Fibroblast of skin of scalp (primary cell): ENCODE results near the gene SLC7A8.
A peak's percentile ranks its signal among the peaks of the same experiment; 100 is the strongest.

Experiments
- DNase-seq: peaks from one replicate; pipeline ENCODE4 v3.0.0-alpha.2; 2013

Gene SLC7A8

DNA sequence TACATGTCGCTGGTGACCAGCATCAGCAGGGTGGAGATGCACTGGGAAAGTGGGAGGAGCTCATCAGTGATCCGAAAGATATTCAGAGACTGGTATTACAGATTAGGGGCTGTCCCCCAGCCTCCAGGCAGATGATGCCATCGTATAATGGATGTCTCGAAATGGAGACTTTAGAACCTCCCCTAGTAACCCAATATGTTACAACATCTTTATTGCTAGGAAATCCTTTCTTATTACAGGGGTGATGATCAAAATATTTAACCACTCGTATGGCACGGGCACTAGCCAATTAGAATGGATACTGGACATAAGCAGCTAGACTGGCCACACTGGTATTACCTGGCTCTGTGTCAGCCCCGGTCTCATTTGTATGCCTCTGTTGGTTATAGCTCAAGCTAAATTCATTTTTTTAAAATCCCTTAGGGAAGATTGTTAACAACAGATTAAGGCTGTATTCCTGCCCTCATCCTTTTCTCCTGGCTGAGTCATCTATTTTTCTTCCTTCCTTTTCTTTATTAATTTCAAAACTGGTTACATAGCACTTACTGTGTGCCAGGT is 53.6 kb downstream of the SLC7A8 start:
- DNase-seq = no peak

DNA sequence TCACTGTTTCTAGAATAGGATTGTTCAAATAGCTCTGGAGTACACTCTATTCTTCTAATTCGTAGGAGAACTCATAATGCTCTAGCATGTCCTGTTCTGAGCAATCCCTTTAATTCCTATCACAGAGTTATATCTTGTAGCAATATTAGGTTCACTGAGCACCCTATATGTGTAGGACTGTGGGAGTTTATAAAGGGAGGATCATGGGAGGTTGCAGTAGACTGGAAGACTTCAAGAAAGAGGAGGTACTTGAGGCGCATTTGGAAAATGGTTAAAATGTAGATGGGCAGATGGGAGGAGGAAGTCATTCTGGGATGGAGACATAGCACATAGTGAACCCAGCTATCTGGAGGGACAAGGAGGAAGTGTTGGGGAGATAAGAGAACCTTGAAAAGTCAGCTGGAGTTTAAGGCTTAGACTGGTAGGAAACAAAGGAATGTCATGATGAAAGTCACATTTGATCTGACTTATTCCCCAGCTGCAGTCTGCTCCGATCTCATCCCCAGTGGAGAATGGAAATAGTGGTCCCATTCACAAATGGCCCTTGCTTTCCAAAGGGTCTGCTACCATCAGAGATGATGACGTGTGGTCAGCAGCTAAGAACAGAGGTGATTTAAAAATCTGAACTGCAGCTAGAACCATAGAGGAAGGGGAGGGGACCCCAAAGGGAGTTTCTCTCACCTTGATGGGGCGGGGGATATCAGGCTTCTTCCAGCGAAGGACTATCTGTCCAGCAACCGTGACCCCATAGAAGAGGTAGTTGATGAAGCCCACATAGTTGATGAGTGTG is 54.3 kb downstream of the SLC7A8 start:
- DNase-seq = no peak

DNA sequence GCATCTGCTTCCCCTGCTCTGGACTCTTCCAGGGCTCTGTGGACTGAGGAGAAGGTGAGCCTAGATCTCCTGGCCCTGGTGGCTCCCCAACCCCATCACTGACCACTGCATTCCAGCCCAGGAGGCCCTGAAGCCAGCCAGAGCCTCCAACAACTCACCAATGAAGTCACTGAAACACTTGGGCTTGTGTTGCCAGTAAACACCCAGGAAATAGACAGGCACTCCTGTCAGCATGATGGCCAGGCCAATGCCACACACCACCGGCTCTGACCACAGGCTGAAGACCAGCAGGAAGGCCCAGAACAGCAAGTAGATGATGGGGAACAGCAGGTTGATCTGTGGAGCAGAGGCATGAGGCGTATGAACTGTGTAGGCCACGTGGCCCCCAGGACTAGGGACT is 55.6 kb downstream of the SLC7A8 start:
- DNase-seq = no peak

DNA sequence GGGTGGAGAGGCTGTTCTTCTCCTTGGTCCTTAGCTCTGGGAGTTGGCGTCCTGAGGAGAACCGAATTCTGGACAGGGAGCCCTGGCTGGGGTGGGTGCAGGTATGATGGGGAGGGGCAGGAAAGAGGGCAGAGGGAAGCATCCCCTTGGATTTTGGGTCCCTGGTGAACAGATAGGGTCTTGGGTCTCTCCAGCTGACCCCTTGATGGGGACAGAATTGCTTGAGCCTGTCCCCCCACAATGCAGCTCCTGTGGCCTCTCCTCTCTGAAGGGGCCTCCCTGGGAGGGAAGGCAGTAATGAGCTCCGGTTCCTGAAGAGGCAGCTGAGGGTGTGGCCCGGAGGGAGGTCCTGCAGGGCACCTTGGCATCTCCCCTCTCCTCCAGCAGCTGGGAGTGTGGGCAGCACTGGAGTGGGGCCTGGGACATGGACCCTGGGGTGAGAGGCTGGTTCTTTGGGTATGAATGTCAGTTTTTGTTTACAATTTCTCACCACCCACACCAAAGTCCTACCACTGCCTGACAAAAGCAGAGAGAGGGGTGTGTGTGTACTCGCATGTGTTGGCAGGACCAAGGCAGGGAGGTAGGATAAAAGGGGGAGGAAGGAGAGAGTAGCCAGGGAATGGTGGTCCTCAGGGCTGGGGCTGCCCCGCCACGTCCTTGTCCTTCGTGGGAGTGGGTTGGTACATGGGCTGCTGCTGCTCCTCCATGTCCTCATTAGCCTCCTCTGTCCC is 56.7 kb downstream of the SLC7A8 start:
- DNase-seq = no peak

DNA sequence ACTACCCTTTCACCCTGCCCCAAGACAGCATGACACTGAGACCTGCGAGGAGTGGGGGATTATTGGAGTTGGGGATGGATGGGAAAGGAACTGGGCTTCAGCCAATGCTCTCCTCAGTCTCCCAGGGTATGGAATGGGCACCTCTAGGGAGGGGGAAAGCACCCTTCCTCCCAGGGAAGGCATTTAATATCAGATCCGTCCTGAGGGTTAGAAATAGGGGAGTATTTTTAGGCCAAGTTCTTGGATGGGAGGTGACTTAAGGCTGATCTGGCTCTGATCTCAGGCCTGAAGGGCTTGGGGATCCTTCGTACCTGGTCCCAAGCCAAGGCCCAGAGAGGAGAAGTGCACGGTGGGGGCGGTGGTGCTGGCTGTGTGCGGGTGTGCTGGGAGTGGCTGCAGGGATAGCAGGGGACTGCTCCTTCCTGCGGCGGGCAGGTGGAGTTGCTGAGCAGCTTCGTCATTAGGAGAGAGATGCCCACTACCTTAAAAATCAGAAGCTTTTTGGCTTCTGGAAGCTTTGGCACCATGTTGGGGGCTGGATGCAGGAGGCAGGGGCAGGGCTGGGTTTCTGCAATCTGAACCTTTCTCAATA is 57.4 kb downstream of the SLC7A8 start:
- no peak for DNase-seq

DNA sequence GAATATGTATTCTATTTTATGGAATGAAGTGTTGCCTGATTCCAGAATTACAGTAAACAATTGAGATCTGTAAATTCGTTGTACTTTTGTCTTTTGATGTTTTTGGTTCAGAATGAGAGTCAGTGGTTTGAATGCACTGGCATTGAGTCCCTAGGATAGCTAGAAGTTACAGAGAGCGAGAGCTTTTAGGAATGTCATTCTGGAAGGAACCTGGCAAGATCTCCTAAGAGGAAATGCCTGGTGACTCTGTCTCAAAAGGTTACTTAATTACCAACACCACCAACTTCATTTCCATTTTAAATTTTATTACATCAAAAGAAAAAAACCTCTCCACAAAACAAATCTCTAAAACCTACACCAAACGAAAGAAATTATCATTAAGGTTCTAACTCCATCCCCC is 58.4 kb downstream of the SLC7A8 start:
- DNase-seq = no peak

DNA sequence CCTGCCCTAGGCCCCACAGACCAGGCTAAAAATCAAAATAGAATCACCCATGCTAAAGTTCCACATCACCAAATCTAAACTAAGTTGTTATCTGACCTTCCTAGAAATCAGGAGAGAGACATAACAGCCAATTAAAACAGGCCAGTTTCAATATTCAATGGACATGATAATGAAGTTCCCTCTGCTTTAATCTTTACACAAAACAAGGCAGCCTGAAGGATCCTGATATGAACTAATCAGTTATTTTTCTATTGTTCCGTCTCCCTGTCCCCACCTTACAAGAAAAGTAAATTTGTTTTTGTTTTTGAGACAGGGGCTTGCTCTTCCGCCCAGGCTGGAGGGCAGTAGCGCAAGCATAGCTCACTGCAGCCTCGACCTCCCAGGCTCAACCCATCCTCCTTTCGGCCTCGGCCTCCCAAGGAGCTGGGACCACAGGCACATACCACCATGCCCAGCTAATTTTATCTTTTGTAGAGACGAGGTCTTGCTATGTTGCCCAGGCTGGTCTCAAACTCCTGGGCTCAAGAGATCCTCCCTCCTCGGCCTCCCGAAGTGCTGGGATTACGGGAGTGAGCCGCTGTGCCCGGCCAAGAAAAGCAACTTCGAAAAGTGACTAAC is 59.0 kb downstream of the SLC7A8 start:
- DNase-seq = no peak

DNA sequence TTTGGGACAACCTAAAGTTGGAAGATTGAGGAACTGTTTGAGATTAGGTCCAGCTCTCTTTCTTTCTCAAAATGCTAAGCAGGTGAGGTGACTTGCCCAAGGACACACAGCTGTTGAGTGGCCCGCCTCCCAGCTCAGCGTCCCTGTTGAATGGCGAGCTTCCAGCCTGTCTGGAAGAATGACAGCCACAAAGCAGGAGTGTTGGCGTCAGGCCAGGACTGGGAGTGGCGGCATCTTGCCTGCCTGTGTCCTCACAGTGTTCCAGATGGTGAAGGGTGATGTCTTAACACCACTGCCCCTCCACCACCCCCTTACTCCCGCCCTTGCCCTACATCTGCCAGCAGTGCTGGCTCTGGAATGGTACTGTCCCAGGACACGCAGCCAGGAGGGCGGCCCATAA is 60.0 kb downstream of the SLC7A8 start:
- peak; percentile 28 for DNase-seq

DNA sequence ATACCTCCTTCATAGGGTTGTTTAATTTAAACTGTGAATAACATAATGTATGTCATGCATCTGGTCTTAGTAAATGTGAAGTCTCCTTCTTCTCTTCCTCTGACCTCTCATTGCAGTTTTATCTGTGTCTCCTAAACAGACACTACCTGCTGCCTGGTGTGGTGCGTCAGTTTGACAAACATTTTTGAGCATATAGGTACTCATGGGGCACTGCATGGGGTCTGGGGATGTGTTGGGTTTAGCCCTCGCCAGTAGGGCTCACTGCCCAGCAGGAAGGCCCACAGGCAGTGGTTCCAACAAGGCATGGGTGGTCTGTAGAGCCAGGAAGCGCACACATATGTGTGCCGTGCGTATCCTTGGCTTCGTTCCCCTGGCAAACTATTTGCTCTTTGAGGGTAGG is 61.4 kb downstream of the SLC7A8 start:
- DNase-seq = no peak

DNA sequence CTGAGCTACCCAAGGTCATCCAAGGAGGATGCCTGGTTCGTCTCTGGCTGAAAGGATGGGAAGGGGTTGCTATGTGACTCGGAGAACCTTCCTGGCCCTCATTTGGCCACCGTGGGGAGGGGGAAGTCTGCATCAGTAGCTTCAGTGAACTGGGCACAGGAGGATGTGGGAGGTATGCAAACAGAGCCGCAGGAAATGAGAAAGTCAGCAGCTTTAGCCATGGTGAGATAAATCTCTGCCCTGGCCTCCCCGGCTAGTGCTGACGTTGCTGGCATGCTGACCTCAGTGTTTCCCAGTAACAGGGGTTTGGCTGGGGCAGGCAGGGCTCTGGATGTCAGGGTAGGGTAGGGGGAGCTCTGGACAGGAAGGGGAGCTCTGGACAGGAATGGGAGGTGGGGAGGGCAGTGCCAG is 62.1 kb downstream of the SLC7A8 start:
- DNase-seq = no peak

DNA sequence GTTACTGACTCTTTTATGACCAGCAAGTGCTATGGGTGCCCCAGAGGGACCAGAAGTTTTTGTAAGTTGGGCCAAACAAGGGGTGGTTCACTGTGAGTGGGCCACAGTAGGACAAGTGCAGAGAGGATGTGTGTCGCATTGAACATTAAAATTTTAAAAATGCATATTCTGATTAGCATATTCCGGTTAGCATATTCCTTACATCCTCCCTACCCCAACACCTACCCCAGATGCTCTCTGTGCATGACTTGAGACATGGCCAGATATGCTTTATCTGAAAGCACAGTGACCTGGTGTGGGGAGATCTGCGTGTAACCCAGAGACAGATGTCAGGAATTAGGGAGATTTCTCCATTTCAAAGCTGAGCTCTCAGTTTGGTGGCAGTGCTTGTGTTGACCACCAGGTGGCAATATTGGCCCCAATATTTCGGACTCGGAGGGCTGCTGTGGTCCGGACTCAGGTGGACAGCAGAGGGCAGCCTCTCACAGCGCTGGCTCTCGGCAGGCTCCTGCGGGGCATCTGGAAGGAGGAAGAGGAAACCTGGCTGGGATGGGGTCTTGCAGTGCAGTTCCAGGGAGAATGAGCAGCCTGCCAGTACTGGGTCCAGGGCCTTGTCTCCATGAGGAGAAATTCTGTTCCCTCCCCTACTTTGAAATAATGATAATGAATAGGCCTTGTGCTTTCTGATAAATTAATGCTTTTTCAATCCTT is 62.8 kb downstream of the SLC7A8 start:
- DNase-seq = peak; percentile 84

DNA sequence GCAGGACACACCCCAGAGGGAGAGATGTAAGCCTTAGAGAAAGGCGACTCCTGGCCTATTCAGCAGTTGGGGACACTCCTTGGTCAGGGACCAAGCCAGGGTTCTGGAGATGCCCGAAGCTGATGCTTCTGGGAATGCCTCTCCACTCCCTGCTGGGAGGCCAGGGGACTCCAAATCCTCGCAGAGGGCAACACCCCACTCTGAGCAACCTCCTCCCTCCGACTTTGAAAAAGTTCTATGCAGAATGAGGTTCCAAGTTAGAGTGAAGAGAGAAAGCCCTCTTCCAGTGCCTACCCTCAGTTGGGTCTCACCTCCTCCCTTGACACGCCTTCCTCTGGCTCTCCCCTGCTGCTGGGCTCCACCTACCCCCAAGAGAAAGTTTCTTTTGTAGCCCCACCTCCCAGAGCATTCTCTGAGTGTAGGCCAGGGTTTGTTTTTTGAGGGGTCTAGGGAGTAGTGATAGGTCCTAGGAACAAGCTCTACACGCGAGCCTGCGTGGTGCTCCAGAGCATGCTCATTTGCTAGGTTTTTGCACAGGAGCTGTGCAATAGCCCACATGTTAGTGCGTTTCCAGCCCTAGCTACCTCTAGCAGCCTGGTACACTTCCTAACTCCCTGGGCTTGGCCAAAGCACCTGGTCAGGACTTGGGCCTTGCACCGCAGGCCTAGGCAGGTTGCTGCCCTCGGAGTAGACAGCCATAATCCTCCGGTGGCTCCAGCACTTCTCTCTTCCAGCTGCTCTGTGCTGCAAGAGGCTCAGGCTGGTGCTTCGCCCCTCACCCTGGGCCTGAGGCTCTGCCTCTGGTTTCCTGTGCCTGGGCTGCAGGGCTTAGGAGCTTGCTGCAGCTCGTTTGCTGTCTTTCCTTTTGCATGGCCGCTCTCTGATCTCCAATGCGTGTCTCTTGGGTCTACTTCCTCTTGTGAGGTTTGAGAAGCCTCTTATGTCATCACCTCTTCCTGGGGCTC is 63.8 kb downstream of the SLC7A8 start:
- DNase-seq = no peak

DNA sequence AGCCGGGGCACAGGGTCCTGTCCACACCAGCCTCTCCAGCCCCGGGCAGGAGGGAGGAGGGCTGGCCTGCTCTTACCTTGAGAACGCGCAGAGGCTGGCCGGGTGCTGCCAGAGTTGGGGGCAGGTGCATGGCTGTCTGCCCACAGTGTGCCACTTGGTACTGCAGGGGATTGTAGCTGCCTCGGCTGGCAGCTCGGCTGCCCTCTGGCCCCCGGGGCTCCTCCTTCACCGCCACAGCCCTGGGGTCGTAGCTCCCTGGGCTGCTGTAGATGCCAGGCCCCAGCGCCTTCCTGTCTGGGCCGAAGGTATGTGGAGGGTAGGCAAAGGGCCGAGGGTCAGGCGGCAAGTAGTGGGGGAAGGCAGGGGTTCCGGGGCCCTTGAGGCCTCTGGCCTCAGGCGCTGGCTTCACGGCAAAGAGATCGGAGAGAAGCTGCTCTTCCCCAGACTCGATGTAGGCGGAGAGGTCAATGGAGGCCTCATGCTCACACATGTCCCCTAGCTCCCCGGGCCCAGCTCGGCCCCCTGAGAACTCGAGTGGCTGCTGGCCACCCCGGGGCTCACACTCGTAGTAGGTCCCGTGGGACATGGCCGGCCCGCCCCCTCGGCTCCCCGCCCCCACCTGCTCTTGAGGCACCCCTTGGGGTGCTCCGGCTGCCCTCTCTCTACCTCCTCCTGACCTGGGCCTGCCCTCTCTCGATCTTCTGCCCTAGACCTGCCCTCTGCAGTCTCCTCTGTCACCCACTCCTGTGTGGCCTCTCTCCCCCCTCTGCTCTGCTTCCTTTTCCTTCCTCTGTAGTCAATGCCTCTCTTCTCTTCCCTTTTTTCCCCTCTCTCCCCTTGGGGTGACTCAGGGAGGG is 64.7 kb downstream of the SLC7A8 start, which contains the start of gene CEBPE:
Gene CEBPE (minus strand): TSS at position 750 of the 857 bp plus-strand sequence. CDS start 164 bp downstream, at position 586.
- DNase-seq = no peak

DNA sequence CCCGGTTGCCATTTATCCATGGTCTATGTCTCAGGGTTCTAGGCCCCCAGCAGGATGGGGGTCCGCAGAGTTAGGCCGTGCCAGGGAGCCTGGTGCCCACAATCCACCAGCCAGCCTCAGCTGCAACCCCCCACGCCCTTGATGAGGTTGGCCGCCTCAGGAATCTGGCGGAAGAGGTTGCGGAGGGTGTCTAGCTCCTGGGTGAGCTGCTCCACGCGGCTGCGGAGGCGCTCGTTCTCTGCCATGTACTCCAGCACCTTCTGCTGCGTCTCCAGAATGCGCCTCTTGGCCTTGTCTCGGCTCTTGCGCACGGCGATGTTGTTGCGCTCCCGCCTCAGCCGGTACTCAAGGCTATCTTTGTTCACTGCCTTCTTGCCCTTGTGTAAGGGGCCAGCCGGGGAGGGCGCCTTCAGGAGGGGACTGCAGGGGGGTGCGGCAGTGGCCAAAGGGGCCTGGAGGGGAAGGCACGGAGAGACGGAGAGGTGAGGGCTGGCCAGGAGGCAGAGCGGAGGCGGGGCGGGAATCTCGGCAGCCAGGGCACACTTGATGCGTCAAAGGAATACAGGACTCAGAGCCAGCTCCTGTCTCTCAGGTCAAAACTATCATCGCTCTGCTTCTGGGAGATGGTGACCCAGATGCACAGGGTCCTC is 66.0 kb downstream of the SLC7A8 start:
- DNase-seq = no peak

DNA sequence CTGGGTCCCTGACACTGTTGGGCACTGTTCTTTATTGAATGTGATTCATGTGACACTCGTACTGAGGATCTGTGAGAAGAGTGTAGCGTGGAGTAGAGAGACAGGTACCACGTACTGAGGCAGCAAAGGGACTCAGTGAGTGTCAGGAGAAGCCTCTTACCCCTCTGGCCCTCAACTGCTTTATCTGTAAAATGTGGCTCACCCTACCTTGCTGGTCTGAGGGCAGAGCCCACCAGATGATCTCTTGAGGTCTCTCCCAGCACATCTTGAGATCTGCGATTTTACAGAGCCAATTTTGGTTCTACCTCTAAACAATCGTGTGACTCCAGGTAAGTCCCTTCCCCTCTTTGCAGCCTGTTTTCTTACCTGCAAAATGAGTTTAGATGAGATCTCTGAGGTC is 67.5 kb downstream of the SLC7A8 start:
- DNase-seq = no peak

DNA sequence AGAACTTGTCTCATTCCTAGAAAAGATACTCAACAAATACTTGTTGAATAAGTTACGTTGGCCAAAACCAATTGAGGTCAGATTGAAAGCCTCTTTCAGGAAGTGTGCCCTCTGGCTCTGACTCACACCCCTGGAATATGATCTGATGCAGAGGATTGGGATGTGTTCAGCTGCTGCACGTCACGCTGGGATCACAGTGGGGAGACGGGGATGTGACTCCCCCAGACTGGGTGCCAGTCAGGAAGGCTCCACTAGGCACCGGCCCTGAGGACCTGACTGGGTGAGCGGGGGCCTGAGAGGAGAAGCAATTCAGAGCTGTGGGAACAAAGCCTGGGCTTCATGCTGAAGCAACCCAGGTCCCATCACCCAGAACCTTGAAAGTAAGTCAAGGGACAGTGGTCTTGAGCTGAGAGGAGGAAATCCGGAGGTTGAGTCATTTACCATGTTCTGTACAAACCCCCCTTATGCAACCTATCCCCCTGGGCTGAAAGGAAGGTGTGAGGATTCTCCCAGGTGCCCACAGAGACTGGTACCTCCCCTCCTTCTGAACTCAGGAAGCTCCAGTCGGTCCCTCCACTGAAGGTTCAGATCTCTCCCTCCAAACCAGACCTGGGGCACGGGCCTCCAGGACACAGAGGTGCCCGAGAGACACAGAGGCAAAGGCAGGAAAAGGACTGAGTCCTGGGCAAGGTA is 68.3 kb downstream of the SLC7A8 start:
- DNase-seq = peak; percentile 94

DNA sequence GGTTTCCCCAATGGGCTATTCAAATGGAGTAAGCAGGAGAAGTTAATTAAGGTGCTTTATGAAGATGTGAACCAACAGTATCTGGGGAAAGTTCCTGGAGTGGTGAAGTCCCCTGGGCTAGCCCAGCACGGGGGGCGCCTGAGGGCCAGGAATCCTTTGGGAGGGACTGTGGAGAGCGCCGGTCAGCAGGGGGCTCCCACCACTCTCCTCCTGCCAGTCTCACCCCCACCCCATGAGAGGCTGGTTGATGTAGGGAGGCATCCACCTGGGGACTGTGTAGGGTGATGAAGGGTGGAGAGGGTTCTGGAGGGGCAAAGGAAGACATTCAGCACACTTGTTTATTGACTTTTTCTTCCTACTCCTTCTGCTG is 68.8 kb downstream of the SLC7A8 start:
- no peak for DNase-seq

DNA sequence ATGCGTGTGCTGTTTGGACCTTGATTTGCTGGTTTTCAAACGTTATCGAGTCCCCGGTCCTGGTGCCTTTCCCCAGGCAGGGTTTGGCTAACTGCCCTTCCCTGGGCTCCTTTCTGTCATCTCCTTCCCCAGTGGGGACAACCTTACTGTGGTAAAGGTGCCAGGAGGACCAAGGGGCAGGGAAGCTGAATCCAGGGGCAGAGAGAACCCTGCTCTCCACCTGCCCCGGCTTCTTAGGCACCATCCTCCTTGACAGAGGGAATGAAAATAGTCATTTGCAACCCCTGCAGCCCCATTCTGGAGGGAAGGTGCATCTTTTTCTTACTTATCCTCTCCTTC is 69.4 kb downstream of the SLC7A8 start:
- no peak for DNase-seq
